NCI-H2081 treated with DMSO at 0.1 percent for 48 hours (cell line): ENCODE data around the gene LRRFIP2.
"Not testable (repeated sequence)": the region's sequence is repeated elsewhere in the genome, so short reads cannot be mapped to it uniquely, and the experiment has no call there.

Experiments used
- DNase-seq: peaks from one replicate; lab custom pipeline; 2025; lab: John Stamatoyannopoulos, UW

Gene LRRFIP2, protein sequence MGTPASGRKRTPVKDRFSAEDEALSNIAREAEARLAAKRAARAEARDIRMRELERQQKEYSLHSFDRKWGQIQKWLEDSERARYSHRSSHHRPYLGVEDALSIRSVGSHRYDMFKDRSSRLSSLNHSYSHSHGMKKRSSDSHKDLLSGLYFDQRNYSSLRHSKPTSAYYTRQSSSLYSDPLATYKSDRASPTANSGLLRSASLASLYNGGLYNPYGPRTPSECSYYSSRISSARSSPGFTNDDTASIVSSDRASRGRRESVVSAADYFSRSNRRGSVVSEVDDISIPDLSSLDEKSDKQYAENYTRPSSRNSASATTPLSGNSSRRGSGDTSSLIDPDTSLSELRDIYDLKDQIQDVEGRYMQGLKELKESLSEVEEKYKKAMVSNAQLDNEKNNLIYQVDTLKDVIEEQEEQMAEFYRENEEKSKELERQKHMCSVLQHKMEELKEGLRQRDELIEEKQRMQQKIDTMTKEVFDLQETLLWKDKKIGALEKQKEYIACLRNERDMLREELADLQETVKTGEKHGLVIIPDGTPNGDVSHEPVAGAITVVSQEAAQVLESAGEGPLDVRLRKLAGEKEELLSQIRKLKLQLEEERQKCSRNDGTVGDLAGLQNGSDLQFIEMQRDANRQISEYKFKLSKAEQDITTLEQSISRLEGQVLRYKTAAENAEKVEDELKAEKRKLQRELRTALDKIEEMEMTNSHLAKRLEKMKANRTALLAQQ

DNA sequence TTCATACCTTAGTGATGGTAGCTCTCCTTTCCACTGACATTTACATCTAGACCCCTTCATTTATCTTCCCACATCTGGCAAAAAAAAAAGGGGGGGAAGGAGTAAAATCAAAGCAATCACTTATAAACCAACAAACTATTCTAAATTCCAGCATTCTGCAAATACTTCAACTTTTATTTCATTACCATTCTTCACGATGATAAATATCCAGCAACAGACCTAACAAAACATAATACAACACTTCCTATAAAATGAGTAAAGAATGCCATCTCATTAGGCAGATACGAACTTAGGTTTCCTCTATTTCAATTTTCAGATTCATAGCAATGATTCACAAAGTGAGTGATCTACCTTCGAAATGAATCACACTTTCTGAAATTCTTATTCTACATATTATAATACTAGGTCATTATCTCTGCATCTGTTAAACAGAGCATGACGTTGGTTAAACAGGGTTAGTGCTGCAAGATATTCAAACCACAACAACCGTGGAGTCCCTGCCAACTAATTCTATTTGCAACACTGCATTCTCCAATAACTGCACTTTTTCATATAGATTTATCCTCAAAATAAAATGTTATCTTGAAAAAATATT lies at the start of gene LRRFIP2:
Gene LRRFIP2 (minus strand): TSS at position 51 of the 595 bp plus-strand sequence. CDS start 25,599 bp downstream, outside the sequence.
- no peak for DNase-seq

DNA sequence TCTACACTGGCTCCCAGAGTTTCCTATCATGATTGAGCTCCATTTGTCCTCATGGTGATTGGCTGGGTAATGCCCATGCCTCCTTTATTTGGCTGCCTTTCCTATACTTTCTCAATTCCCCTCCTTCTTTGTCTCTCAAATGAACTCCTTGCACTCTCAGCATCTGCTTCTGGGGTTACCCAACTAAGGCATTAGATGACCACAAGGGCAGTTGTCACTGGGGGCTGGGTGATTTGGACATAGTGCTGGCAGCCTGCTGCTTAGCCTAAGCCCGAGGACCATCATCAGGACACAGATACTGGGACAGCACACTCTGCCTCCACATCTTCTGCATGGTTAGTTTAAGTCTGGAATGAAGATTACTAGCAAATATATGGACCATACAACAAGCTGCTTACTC lies 49.2 kb upstream of the LRRFIP2 start:
- no peak for DNase-seq

DNA sequence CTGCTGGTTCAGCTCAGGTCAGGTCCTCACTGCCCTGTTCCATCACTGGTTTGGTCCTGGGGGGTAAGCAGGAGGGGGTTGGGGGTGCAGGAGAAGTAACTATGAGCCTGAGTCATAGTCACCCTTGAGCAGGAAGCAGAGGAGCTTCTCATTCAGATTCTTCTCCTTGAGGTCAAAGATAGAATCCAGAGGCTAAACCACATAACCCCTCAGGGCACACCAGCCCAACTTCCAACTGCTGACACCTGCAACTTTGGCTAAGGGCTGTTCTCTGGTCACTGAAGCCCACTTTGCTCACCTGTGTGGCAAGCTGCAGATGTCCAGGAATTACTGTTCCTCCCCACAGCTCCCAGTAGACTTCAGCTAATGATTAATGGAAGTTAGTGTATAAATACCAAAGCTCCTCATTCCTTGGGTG lies 48.8 kb upstream of the LRRFIP2 start:
- no peak for DNase-seq

DNA sequence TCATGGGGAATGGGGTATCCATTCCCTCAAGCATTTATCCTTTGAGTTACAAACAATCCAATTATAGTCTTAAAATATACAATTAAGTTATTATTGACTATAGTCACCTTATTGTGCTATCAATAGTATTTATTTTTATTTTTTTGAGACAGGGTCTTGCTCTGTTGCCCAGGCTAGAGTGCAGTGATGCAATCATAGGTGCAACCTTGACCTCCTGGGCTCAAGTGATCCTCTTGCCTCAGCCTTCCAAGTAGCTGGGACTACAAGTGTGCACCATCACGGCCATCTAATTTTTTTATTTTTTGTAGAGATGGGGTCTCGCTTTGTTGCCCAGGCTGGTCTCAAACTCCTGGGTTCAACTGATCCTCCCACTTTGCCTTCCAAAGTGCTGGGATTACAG lies 48.2 kb upstream of the LRRFIP2 start:
- DNase-seq, result not testable (repeated sequence)

DNA sequence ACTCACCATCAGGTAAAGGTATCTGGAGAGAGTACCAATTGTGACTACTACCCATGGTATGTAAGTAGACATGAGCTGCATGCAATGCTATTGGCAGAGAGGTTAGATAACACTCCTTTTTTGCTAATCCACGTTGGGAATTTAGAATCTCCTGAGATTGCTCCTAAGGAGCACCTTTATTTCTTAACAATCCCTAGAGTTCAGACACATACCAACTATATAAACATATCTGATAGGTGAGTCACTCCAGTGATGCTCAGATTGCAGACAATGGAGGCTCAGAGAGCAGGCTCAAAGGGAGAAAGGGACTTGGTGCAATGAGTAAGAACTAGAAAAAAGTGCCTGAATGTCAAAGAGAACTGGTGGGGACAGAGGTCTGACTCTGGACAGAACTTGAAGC lies 47.0 kb upstream of the LRRFIP2 start:
- no peak for DNase-seq

DNA sequence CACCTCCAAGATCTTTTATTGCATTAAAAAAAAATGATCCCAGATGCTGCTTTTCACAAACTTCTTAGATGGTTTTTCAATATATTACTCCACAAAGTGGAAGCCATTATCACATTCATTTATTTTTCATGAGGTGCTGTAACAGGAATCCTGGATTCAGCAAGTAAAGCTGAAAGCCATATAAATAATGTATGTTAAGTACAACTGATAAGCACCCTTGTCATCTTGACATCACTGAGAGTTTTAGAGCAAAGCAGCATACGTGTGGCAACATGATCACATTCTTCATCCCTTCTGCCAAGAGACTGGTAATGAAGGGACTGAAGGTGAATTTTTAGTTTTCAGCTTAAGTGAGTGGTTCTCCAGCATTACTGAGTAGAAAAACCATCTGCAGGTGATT lies 44.9 kb upstream of the LRRFIP2 start:
- no peak for DNase-seq

DNA sequence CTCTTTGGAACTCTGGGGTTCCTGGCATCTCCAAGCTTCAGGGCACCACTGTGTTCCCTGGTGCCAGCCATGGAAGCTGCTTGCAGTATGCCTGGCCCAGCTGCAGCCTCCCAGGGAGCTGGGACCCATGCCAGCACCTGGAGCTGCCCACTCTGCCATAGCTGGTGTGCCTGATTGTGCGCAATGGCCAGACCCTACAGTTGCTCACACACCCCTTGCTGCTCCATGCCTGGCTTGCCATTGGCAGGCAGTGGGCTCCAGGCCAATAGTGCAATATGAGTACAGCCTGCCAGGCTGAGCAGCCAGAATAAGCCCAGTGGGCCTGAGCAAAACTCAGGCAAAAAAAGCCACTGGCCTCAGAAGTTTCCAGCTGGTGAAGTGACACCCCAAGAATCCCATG lies 43.8 kb upstream of the LRRFIP2 start:
- DNase-seq, result peak; percentile 5

DNA sequence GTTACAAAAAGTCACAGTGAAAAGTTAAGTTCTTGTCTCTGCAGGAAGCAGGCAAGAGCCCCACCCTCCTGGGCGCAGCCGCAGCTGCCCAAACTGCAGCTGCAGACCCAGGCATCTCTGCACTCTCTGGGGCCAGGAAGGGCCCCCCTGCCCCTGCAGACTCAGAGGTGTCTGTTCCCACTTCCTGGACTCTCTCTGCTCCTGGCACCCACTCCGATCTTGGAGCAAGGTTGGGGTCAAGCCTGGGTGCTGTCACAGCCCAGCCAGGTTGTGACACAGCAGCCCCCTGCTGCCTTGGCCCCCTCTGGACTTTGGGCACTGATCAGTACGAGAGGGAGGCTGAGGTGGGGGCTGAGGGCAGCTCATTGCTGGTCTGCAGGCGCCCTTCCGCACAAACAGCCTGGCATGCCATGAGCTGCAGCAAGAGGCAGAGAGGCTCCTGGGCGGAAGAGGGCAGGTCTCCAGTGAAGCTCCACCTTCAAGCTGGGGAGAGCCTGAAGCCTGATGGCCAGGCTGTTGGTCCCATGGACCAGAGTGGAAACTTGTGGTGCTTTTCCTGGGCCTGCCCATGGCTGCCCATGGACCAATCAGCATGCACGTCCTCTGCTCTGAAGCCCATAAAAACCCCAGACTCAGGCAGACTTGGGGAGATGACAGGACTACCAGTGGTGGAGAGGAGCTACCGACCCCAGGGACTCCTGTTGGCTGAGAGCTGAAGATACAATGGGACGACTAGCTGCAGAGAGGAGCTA lies 42.9 kb upstream of the LRRFIP2 start:
- DNase-seq, result no peak

DNA sequence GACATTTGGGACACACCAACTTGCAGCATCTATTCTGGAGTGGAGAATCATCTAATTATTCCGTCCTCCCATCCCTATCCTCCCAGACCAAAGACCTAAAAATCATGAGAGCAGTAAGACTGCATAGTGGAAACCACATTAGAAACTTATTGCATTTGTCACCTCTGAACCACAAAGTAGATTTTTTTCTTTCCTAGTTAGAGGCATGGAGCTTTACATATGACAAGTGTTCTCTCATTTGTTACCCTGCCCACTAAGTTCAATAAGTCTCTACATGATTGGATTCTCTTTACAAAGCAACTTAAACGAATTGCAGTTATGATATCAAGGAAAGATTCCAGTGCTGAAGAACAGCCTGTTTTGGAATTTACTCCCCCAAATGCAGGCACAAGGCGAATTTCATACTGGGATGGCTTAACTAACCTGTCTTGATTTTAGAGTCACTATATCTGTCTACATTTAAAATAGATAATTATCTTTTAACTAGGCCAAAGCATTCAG lies 42.3 kb upstream of the LRRFIP2 start:
- no peak for DNase-seq

DNA sequence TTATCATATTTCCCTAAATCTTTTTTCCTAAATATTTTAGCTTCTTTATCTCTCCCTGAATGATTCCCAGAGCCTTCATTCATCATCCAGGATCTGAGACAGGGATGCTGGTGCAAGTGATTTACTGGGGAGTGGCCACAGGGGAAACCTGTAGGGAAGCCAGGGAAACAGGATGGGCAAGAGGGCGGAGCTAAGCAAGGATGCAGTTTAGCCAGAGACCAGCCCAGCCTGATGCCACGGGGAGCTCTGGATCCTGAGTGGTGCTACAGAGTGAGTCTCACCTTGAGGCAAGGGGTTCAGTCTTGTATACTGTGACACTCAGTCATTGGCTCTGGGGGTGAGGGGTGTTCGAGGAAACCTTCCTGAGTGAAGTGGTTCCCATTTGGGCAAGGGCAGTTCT lies 39.7 kb upstream of the LRRFIP2 start:
- no peak for DNase-seq

DNA sequence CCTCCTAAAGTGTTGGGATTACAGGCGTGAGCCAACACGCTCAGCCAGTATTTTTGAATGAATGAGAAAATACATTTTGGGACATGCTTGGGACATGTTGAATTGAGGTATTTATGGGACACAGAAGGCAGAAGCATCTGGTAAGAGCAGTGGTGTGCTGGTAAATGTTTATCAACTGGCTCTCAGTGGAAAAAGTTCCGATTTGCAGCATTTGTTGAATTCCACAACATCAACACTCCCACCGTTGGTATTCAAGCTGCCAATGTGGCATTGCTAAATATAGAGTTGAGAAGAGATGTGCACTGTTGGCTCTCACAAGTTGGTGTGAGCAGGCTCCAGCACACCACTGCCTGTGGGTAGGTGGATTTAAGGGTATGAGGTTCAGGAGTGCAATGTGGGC lies 35.8 kb upstream of the LRRFIP2 start:
- DNase-seq, result no peak

DNA sequence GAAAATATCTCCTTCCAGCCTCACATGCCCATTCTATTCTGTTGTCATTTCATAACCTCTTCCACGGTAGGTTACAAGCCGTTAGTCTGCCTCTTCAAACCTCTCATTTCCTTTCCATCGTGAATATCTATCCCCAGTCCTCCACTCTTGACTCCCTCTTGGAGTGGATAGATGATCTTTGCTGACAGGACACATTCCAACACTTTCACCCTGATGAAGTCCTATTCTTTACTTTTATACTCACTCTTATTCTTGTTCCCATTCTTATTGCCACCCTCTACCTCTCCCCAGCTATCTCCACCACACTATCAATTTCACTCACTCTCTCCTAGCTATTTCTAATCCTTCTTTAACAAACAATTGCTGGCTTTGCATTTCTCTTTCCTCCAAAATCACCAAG lies 34.2 kb upstream of the LRRFIP2 start:
- DNase-seq, result not testable (repeated sequence)

DNA sequence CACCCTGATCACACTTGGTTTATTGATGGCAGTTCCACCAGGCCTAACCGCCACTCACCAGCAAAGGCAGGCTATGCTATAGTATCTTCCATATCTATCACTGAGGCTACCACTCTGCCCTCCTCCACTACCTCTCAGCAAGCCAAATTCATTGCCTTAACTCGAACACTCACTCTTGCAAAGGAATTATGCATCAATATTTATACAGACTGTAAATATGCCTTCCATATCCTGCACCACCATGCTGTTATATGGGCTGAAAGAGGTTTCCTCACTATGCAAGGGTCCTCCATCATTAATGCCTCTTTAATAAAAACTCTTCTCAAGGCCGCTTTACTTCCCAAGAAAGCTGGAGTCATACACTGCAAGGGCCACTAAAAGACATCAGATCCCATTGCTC lies 33.6 kb upstream of the LRRFIP2 start:
- not testable (repeated sequence) for DNase-seq

DNA sequence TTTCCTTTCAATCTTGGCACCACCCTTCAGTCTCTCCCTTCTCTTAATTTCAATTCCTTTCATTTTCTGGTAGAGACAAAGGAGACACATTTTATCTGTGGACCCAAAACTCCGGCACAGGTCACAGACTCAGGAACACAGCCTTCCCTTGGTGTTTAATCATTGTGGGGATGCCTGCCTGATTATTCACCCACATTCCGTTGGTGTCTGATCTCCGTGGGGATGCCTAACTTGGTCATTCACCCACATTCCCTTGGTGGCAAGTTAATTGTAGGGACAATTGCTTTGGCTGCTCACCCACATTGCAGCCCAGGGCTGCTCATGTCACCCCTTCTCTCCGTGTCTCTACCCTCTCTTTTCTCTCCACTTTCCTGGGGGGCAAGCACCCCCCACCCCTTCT lies 31.7 kb upstream of the LRRFIP2 start:
- not testable (repeated sequence) for DNase-seq

DNA sequence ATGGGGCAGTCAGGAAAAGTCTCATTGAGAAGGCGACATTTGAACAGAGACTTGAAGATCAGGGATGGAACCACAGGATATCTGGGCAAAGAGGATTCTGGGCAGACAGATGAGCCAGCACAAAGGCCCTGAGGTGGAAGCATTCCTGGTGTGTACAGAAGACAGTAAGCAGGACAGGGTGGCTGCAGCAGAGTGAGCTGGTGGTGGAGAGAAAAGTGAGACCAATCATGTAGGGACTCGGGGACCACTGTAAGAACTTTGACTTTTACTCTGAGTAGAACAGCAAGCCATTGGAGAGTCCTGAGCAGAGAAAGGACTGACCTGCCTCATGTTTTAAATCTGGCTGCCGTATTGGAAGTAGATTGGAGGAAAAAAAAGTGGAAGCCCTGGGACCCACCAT lies 29.9 kb upstream of the LRRFIP2 start:
- no peak for DNase-seq

DNA sequence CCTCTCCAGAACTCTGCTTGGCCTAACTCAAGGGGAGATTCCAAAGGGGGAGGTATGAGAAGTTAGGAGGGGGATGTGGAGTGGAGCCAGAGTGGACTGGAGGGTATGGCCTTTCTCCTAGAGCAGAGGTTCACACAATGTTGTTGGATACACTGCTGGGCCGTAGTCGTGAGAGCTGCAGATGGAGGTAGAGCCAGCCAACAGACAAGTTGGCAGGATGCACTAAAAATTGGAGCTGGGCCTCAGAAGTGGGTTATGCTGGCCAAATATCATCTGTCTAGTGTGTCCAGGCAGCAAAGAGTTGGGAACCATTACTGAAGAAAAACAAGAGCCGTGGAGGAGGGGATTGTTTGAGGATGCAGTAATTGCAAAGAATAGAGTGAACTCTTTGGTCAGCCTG lies 27.7 kb upstream of the LRRFIP2 start:
- DNase-seq, result no peak

DNA sequence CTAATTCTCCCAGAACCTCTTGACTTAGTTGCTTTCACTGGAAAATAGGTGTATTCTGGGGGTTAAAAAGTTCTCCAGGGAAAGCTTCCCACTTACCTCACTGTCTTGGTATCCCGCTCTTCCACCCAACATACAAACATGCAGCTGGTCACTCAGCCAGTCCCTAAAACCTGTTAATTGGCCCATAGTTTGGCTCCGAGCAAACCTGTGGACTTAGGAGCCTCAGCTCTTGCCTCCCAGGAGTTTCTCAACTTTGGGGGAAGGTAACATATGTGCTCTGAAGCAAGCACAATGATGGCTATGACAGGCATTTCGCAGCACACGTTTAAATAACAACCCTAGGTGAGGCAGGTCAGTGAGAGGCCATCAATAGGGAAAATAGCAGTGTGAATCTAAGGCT lies 25.8 kb upstream of the LRRFIP2 start:
- no peak for DNase-seq

DNA sequence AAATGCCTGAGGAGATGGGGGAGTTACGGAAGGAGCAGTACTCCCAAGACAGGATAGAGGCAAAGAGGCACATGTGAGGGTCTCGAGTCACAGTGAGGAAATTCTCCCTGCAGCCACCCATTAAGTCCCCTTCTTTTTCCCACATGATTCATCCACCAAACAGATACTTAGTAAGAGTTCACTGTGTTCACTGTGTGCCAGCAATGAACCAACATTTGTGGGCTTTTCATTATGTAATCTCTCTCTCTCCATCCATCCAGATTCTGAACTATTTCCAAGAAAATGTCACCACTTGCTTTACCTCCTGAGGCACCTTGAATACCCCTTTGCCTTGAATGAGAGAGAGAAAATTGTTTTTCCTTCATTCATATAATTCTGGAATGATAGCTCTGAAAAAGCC lies 24.6 kb upstream of the LRRFIP2 start:
- DNase-seq, result no peak

DNA sequence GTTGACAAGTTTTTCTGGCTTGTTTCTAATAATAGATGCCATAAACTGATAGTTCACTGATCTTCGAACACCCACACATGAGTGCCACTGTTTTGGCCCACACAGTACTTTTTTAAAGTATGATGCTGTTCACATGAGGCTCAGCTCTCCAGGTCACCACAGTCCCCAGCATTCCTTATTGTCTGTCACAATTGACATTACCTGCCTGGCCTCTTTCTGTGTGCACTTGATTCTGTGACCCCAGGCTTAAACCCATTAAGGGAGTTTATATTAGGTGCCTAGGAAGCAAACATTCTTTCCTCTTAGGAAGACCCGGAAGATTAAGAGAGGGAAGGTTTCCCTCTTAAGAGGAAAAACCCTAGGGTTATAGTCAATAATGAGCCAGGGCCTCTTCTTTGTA lies 24.2 kb upstream of the LRRFIP2 start:
- DNase-seq, result no peak

DNA sequence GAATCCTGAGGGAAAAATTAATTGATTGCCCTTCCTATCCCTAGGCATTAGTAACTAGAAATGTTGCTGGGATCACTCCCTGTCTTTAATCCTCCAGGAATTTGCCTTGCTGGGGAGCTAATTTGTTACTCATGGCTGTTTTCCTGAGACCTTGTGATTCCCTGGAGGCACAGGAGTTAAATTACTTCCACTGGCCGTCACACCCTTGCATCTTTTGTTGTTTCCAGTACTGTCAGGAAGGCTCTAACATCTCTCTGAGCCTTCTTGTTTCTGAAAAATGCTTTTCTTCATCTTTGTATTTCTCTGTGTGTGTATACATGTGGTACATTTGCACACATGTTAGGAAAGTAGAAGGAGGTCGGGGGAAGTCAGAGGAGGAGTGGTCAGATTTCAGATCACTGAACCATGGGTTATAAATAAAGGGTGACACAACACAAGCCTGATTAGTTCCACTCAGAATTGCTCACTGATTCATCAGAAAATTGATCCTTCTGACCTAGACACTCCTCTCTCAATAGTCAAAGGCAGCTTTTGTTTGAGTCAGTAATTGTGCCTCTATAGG lies 23.5 kb upstream of the LRRFIP2 start:
- DNase-seq, result no peak

DNA sequence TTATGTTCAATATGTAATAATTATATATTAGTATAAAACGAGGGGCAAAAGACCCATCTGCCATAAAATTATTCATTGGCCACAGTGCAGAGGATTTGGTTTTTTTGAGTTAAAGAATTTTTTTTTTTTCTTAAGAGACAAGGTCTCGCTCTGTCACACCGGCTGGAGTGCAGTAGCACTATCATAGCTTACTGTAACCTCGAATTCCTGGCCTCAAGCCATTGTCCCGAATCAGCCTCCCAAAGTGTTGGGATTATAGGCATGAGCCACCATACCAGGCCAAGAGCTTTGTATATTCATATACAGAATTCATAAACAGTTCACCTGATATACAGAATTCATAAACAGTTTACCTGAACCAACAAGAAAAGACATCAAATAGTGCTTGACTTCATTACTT lies 20.2 kb upstream of the LRRFIP2 start:
- no peak for DNase-seq

DNA sequence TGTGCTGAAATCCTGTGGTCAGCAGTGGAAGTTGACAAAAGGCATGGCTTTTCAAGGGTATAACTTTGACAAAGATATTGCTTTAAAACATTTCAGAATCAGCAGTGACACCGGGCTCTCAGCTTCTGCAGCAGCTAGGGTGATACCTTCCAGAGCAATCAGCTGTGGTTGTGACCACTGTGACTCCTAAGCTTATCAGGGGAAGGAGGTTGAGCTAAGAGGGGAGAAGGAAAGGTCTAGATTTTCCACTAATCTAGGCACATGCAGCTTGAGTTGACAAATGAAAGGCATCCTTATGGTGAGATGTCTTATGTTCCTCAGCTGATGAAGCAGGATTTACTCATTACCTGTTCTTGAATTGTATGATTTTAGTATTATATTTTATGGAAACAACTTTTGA lies 16.3 kb upstream of the LRRFIP2 start:
- DNase-seq, result no peak
